Mesenchymal stem cell (in vitro differentiated cells and primary cell): ENCODE measurements around the gene SAMD7.

Experiments
- DNase-seq: peaks from one replicate; pipeline ENCODE4 v3.0.0-alpha.2; 2013
- H2AFZ ChIP-seq: one replicate; pipeline ENCODE4 v1.6.1; 2013; ENCODE audit warnings: low read depth, mild to moderate bottlenecking, control low read depth, inconsistent platforms, low read length, moderate library complexity
- H2AK5ac ChIP-seq: 2 replicates; pipeline ENCODE4 v1.6.1; 2013; ENCODE audit warnings: low read length, moderate library complexity, mild to moderate bottlenecking, inconsistent platforms; ENCODE audit not compliant: severe bottlenecking
- H2BK120ac ChIP-seq: one replicate; pipeline ENCODE4 v1.6.1; 2013; ENCODE audit warnings: low read depth, mild to moderate bottlenecking, inconsistent platforms, low read length, moderate library complexity
- H2BK12ac ChIP-seq, 2 experiments: one replicate each; pipeline ENCODE4 v1.6.1; 2013; ENCODE audit warnings: inconsistent platforms in 2 of 2, low read length in 2 of 2, mild to moderate bottlenecking in 2 of 2, moderate library complexity in 2 of 2, control low read depth in 1 of 2
- H2BK15ac ChIP-seq: one replicate; pipeline ENCODE4 v1.6.1; 2013; ENCODE audit warnings: mild to moderate bottlenecking, low read depth, inconsistent platforms; ENCODE audit not compliant: poor library complexity, severe bottlenecking
- H2BK5ac ChIP-seq: 2 replicates; pipeline ENCODE4 v1.6.1; 2013; ENCODE audit warnings: low read depth, mild to moderate bottlenecking, low read length, control low read depth, inconsistent platforms; ENCODE audit not compliant: poor library complexity, severe bottlenecking
- H3K14ac ChIP-seq, 2 experiments: one replicate each; pipeline ENCODE4 v1.6.1; 2013; ENCODE audit warnings: inconsistent platforms in 2 of 2, low read length in 2 of 2, control low read depth in 1 of 2, mild to moderate bottlenecking in 1 of 2, moderate library complexity in 1 of 2
- H3K18ac ChIP-seq, 2 experiments: one replicate each; pipeline ENCODE4 v1.6.1; 2013; ENCODE audit warnings: inconsistent platforms in 2 of 2, low read length in 2 of 2, control low read depth in 1 of 2, low read depth in 1 of 2, mild to moderate bottlenecking in 1 of 2
- H3K23ac ChIP-seq, 2 experiments: one replicate each; pipeline ENCODE4 v1.6.1; 2013; ENCODE audit warnings: inconsistent platforms in 2 of 2, low read length in 2 of 2, mild to moderate bottlenecking in 2 of 2, moderate library complexity in 2 of 2, control low read depth in 1 of 2
- H3K27ac ChIP-seq: 2 replicates; pipeline ENCODE4 v1.5.1; 2013; ENCODE audit warnings: mild to moderate bottlenecking, moderate library complexity, low read length, control low read depth, inconsistent platforms; ENCODE audit not compliant: poor library complexity, severe bottlenecking
- H3K27me3 ChIP-seq, 2 experiments: 2 replicates each; pipeline versions ENCODE4 v1.6.1 to v1.7.0; 2013; ENCODE audit warnings: low read length in 2 of 2, mild to moderate bottlenecking in 2 of 2, moderate library complexity in 2 of 2, control low read depth in 1 of 2, inconsistent platforms in 1 of 2; ENCODE audit not compliant: control insufficient read depth in 1 of 2, insufficient read depth in 1 of 2
- H3K36me3 ChIP-seq, 2 experiments: 2 replicates each; pipeline versions ENCODE4 v1.6.1 to v1.7.0; 2013; ENCODE audit warnings: low read length in 2 of 2, control low read depth in 1 of 2, inconsistent platforms in 1 of 2, low read depth in 1 of 2, mild to moderate bottlenecking in 1 of 2; ENCODE audit not compliant: insufficient read depth in 2 of 2, control insufficient read depth in 1 of 2
- H3K4ac ChIP-seq, 2 experiments: one replicate each; pipeline ENCODE4 v1.6.1; 2013; ENCODE audit warnings: inconsistent platforms in 2 of 2, low read length in 2 of 2, mild to moderate bottlenecking in 2 of 2, moderate library complexity in 2 of 2, control low read depth in 1 of 2, low read depth in 1 of 2
- H3K4me1 ChIP-seq: 2 replicates; pipeline ENCODE4 v1.6.1; 2013; ENCODE audit warnings: low read depth, low read length, control low read depth; ENCODE audit not compliant: control insufficient read depth, insufficient read depth
- H3K4me2 ChIP-seq: 2 replicates; pipeline ENCODE4 v1.6.1; 2013; ENCODE audit warnings: low read length, mild to moderate bottlenecking, inconsistent platforms; ENCODE audit not compliant: poor library complexity, severe bottlenecking
- H3K4me3 ChIP-seq, 2 experiments: 2 replicates each; pipeline versions ENCODE4 v1.5.1 to v1.7.0; 2013; ENCODE audit warnings: low read length in 2 of 2, mild to moderate bottlenecking in 2 of 2, control low read depth in 1 of 2, low read depth in 1 of 2; ENCODE audit not compliant: insufficient read depth in 1 of 2
- H3K79me1 ChIP-seq: replicated peaks from 2 replicates; pipeline ENCODE4 v1.6.1; 2013; ENCODE audit warnings: mild to moderate bottlenecking, control low read depth, low read length, inconsistent platforms; ENCODE audit not compliant: poor library complexity, severe bottlenecking
- H3K9ac ChIP-seq: 2 replicates; pipeline ENCODE4 v1.7.0; 2013; ENCODE audit warnings: mild to moderate bottlenecking, low read length, moderate library complexity
- H3K9me3 ChIP-seq: 2 replicates; pipeline ENCODE4 v1.7.0; 2013; ENCODE audit warnings: mild to moderate bottlenecking, low read length; ENCODE audit not compliant: control insufficient read depth
- H4K8ac ChIP-seq: one replicate; pipeline ENCODE4 v1.6.1; 2013; ENCODE audit warnings: inconsistent platforms, mild to moderate bottlenecking, low read length, moderate library complexity
- H4K91ac ChIP-seq: one replicate; pipeline ENCODE4 v1.6.1; 2013; ENCODE audit warnings: mild to moderate bottlenecking, low read length, inconsistent platforms
- WGBS: methylation state at CpG from one replicate; pipeline ENCODE4 v1.1.7; 2013; ENCODE audit warnings: mixed read lengths; 5-methylcytosine and 5-hydroxymethylcytosine counted together

The SAMD7 gene

GRCh38 chr3:169946336-169946735 lies 35.0 kb downstream of the SAMD7 start:
- H2BK15ac ChIP-seq: no peak overlapping the region
- no peaks in the 10 kb centered on the region for H3K79me1 ChIP-seq
- H3K9ac ChIP-seq: no peak overlapping the region
- no peaks in the 10 kb centered on the region for H3K36me3 ChIP-seq
- no peak overlapping the region for H3K4ac ChIP-seq
- peaks cover 0 to 12% of the 10 kb centered on the region in 2 experiments for H3K27me3 ChIP-seq
- no peak overlapping the region for H3K4me2 ChIP-seq
- H2BK5ac ChIP-seq: no peak overlapping the region
- WGBS: 95% methylated on average over 3 of the region's 3 CpGs
- H3K4me1 ChIP-seq: peaks cover 2% of the 10 kb centered on the region
- H3K14ac ChIP-seq: no peak overlapping the region
- no peaks in the 10 kb centered on the region for H3K9me3 ChIP-seq
- no peak overlapping the region for H2AFZ ChIP-seq
- no peak overlapping the region for H2AK5ac ChIP-seq
- H3K18ac ChIP-seq: no peak overlapping the region
- H2BK120ac ChIP-seq: no peak overlapping the region
- no peak for DNase-seq
- H3K23ac ChIP-seq: no peak overlapping the region
- H4K8ac ChIP-seq: no peak overlapping the region
- no peak overlapping the region for H4K91ac ChIP-seq
- H2BK12ac ChIP-seq: no peak overlapping the region
- no peak overlapping the region for H3K4me3 ChIP-seq
- no peak overlapping the region for H3K27ac ChIP-seq

GRCh38 chr3:169948559-169949448 lies 37.4 kb downstream of the SAMD7 start:
- no peak overlapping the region for H2AK5ac ChIP-seq
- H3K4me1 ChIP-seq: peaks cover 2% of the 10 kb centered on the region
- no peak overlapping the region for H2BK12ac ChIP-seq
- no peak overlapping the region for H2BK15ac ChIP-seq
- WGBS: 100% methylated on average over 1 of the region's 2 CpGs
- H3K4me2 ChIP-seq: no peak overlapping the region
- no peak overlapping the region for H3K18ac ChIP-seq
- no peak overlapping the region for H3K27ac ChIP-seq
- no peak for DNase-seq
- no peak overlapping the region for H3K14ac ChIP-seq
- H2AFZ ChIP-seq: no peak overlapping the region
- no peak overlapping the region for H3K4ac ChIP-seq
- H3K4me3 ChIP-seq: no peak overlapping the region
- H4K8ac ChIP-seq: no peak overlapping the region
- H4K91ac ChIP-seq: no peak overlapping the region
- no peaks in the 10 kb centered on the region for H3K79me1 ChIP-seq
- peaks cover 0 to 12% of the 10 kb centered on the region in 2 experiments for H3K27me3 ChIP-seq
- no peak overlapping the region for H3K23ac ChIP-seq
- no peaks in the 10 kb centered on the region for H3K9me3 ChIP-seq
- no peak overlapping the region for H2BK5ac ChIP-seq
- no peak overlapping the region for H3K9ac ChIP-seq
- H2BK120ac ChIP-seq: no peak overlapping the region
- H3K36me3 ChIP-seq: no peaks in the 10 kb centered on the region

GRCh38 chr3:169952045-169952444 lies 40.7 kb downstream of the SAMD7 start:
- Histone ChIP-seq H3K9ac (no peak overlapping the region), H2BK120ac (no peak overlapping the region), H4K8ac (no peak overlapping the region), H3K4me1 (no peaks in the 10 kb centered on the region), H3K18ac (no peak overlapping the region), H3K4me2 (no peak overlapping the region), H2BK5ac (no peak overlapping the region), H2AK5ac (no peak overlapping the region), H3K27me3 (peaks cover 0 to 14% of the 10 kb centered on the region in 2 experiments), H3K36me3 (no peaks in the 10 kb centered on the region), H3K9me3 (no peaks in the 10 kb centered on the region), H3K4ac (no peak overlapping the region), H3K4me3 (no peak overlapping the region), H3K27ac (no peak overlapping the region), H4K91ac (no peak overlapping the region), H3K79me1 (no peaks in the 10 kb centered on the region), H3K23ac (no peak overlapping the region), H2BK15ac (no peak overlapping the region), H2AFZ (no peak overlapping the region), H3K14ac (no peak overlapping the region), H2BK12ac (no peak overlapping the region)
- no peak for DNase-seq
- 78% methylated on average over 1 of the region's 1 CpG for WGBS

GRCh38 chr3:169953462-169954141 lies 42.2 kb downstream of the SAMD7 start:
- Histone ChIP-seq H3K23ac (no peak overlapping the region), H2BK120ac (no peak overlapping the region), H3K9ac (no peak overlapping the region), H3K14ac (no peak overlapping the region), H4K91ac (no peak overlapping the region), H4K8ac (no peak overlapping the region), H2AK5ac (no peak overlapping the region), H3K18ac (no peak overlapping the region), H3K4me2 (no peak overlapping the region), H3K4me3 (no peak overlapping the region), H2AFZ (no peak overlapping the region), H2BK15ac (no peak overlapping the region), H3K36me3 (no peaks in the 10 kb centered on the region), H3K9me3 (no peaks in the 10 kb centered on the region), H3K4ac (no peak overlapping the region), H3K27ac (no peak overlapping the region), H3K4me1 (no peaks in the 10 kb centered on the region), H2BK12ac (no peak overlapping the region), H3K79me1 (no peaks in the 10 kb centered on the region), H3K27me3 (peaks cover 2 to 3% of the 10 kb centered on the region in 2 experiments), H2BK5ac (no peak overlapping the region)
- no peak for DNase-seq
- WGBS: 92% methylated on average over 2 of the region's 3 CpGs
